ENCODE measurements around the gene EXPH5. TPM values are rescaled to one million over a fixed set of nuclear protein-coding genes. Genes with fewer than 3 reads are reported as not detected.

Gene EXPH5
- total and polyA plus RNA-seq, 2 of the 8 experiments (the other 6 are each of a cell fraction or from before 2014, with no cell fraction given), result 1.1 to 11.5 TPM

DNA sequence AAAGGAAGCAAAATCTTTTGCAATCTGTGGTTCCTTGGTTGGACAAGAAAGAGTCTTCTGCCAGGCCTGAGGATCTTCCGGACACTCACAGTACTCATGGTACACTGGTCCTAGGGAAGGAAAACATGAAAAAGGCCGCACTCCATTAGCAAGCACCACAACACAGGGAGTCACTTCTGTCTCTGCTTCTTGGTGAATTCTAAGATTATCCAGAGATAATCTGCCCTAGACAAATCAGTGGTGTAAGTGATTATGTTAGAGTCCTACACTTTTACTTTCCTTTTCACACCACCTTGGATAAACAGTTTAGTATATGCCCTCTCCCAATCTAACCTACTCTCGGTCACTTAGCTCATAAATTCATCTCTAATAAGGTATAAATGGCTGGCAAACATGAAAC, 107.2 kb downstream of the EXPH5 start:
- Histone ChIP-seq H3K18ac (ENCODE audit: extremely low read depth, low read length) (no peak overlapping the region), H2BK12ac (ENCODE audit: low read depth, low read length) (no peak overlapping the region), H4K5ac (ENCODE audit: insufficient read length, low read depth, low read length) (no peak overlapping the region), H2AFZ (ENCODE audit: low read length) (no peak overlapping the region), H2BK15ac (ENCODE audit: low read length) (no peak overlapping the region), H3K56ac (replicated peaks; ENCODE audit: insufficient read length, low read depth, low read length) (no peak overlapping the region), H3K4me2 (ENCODE audit: insufficient read depth in 1 of 2, low read depth in 2 of 2, low read length in 2 of 2) (no peak overlapping the region), H3K14ac (ENCODE audit: insufficient read length) (no peak overlapping the region), H3K9ac (replicated peaks in 1 of 4; ENCODE audit: extremely low read depth in 1 of 4, low read depth in 3 of 4, low read length in 3 of 4) (no peak overlapping the region; a peak in 1 of 7 replicates), H3K23ac (ENCODE audit: insufficient read length) (no peak overlapping the region), H3K4ac (replicated peaks; ENCODE audit: insufficient read length, low read depth, low read length) (no peak overlapping the region), H3K79me2 (ENCODE audit: control insufficient read depth in 1 of 2, insufficient read depth in 2 of 2, low read length in 2 of 2) (no peaks in the 10 kb centered on the region), H3K27ac (ENCODE audit: low read depth, low read length) (no peak overlapping the region), H2BK120ac (replicated peaks; ENCODE audit: low read depth, low read length) (no peak overlapping the region), H4K91ac (replicated peaks; ENCODE audit: insufficient read length, low read length) (no peak overlapping the region), H2BK20ac (ENCODE audit: low read length) (no peak overlapping the region), H2AK5ac (ENCODE audit: low read depth, low read length) (no peak overlapping the region), H4K8ac (ENCODE audit: extremely low read depth, insufficient read depth, low read length) (no peak overlapping the region), H3K36me3 (ENCODE audit: control insufficient read depth in 2 of 4, insufficient read depth in 4 of 4, low read length in 3 of 4) (peaks cover 0 to 9% (median 3%) of the 10 kb centered on the region in 4 experiments; a peak in 3 of 8 replicates), H3K79me1 (ENCODE audit: low read depth, low read length) (no peaks in the 10 kb centered on the region), H3K4me1 (replicated peaks in 1 of 4; ENCODE audit: control insufficient read depth in 3 of 4, insufficient read depth in 4 of 4, low read length in 3 of 4) (no peaks in the 10 kb centered on the region), H2BK5ac (ENCODE audit: low read depth, low read length) (no peak overlapping the region), H3K27me3 (replicated peaks in 1 of 4; ENCODE audit: control insufficient read depth in 3 of 4, extremely low read depth in 1 of 4, insufficient read depth in 3 of 4, low read length in 3 of 4) (no peaks in the 10 kb centered on the region), H3K9me3 (ENCODE audit: insufficient read depth in 2 of 2, low read depth in 1 of 2, low read length in 1 of 2) (no peaks in the 10 kb centered on the region), H4K20me1 (replicated peaks in 1 of 2; ENCODE audit: control insufficient read depth in 1 of 2, insufficient read depth in 2 of 2, low read length in 2 of 2) (no peaks in the 10 kb centered on the region), H3K4me3 (ENCODE audit: extremely low read depth in 1 of 4, insufficient read depth in 2 of 4, low read depth in 3 of 4, low read length in 4 of 4) (no peak overlapping the region), H3K23me2 (ENCODE audit: low read depth, low read length) (no peaks in the 10 kb centered on the region)
- FAIRE-seq (no peak), DNase-seq (ENCODE audit: low read depth in 1 of 2, low spot score in 2 of 2) (no peak)
- ChIA-PET POLR2A (ENCODE audit: partially characterized antibody) (no interaction called here), CTCF (ENCODE audit: partially characterized antibody) (interaction anchor here (0.5 to 1.5 kb wide), 2 partner anchors 161 to 478 kb away, joined by 3 to 6 read pairs; no protein-coding TSS in a partner anchor)
- 98% methylated on average over 3 of the region's 3 CpGs; no CpG with 5 or more reads in 1 of the 2 experiments for WGBS, 2 experiments (ENCODE audit: extremely low coverage in 1 of 2, insufficient coverage in 1 of 2, insufficient read length in 1 of 2, insufficient replicate concordance in 2 of 2, low coverage in 1 of 2, low lambda C conversion rate in 2 of 2, missing lambda C conversion rate in 1 of 2)
- no peak for TF ChIP-seq TBP (IDR thresholded peaks at IDR 0.05; ENCODE audit: low read depth, low read length)
- no peak for TF ChIP-seq YY1 (IDR thresholded peaks at IDR 0.05; ENCODE audit: low read depth, low read length)
- TF ChIP-seq, protein P1, sequence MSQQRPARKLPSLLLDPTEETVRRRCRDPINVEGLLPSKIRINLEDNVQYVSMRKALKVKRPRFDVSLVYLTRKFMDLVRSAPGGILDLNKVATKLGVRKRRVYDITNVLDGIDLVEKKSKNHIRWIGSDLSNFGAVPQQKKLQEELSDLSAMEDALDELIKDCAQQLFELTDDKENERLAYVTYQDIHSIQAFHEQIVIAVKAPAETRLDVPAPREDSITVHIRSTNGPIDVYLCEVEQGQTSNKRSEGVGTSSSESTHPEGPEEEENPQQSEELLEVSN (IDR thresholded peaks at IDR 0.05), result no peak
- TF ChIP-seq TAF1 (IDR thresholded peaks at IDR 0.05; ENCODE audit: low read depth, low read length), result no peak
- TF ChIP-seq KDM5A (IDR thresholded peaks at IDR 0.05; ENCODE audit: low read length), result no peak
- TF ChIP-seq TCF12 (IDR thresholded peaks at IDR 0.05; ENCODE audit: low read depth, low read length), result no peak
- TF ChIP-seq NANOG (IDR thresholded peaks at IDR 0.05; ENCODE audit: insufficient read depth, low read depth, low read length, poor library complexity, severe bottlenecking), result no peak
- TF ChIP-seq CBX8 (IDR thresholded peaks at IDR 0.05; ENCODE audit: borderline replicate concordance, low read depth, low read length), result no peak
- TF ChIP-seq RBBP5 (IDR thresholded peaks at IDR 0.05; ENCODE audit: borderline replicate concordance, low read depth, low read length), result no peak
- TF ChIP-seq FOSL1 (IDR thresholded peaks at IDR 0.05; ENCODE audit: insufficient read depth, low read depth, low read length), result no peak
- no peak for TF ChIP-seq RNF2 (IDR thresholded peaks at IDR 0.05; ENCODE audit: borderline replicate concordance, low read depth, low read length, missing control alignments, poor library complexity, severe bottlenecking)
- TF ChIP-seq CHD2 (IDR thresholded peaks at IDR 0.05; ENCODE audit: low read length), result no peak
- TF ChIP-seq EGR1 (IDR thresholded peaks at IDR 0.05; ENCODE audit: borderline replicate concordance, low read depth, low read length), result no peak
- no peak for TF ChIP-seq CTBP2 (IDR thresholded peaks at IDR 0.05; ENCODE audit: borderline replicate concordance, insufficient read depth, insufficient read length, low read length)
